Measurements from ENCODE around the gene ZNF547. TPM values are rescaled to one million over a fixed set of nuclear protein-coding genes. Genes with fewer than 3 reads are reported as not detected.

The ZNF547 gene
- polyA plus RNA-seq, 2 of the 4 experiments (the other 2 are of a cell fraction) = 2.0 to 2.9 TPM

- H3K4me1 ChIP-seq = no peaks in the 10 kb centered on the region
- H3K4me3 ChIP-seq = no peak overlapping the region
- no peak for TF ChIP-seq CHD4 (IDR thresholded peaks at IDR 0.05; ENCODE audit: borderline replicate concordance)
- H3K4me2 ChIP-seq = no peak overlapping the region
- peaks cover 77% of the 10 kb centered on the region for H3K9me3 ChIP-seq
- no peak for FAIRE-seq
- WGBS (ENCODE audit: missing lambda C conversion rate) = 63% methylated on average over 9 of the region's 9 CpGs
- ChIA-PET CTCF (interaction anchor here (0.5 to 2.1 kb wide), 2 partner anchors 55 to 1116 kb away, joined by 3 to 5 read pairs; partner anchors contain the start of gene ZBTB45), POLR2A (no interaction called here)
- no peak overlapping the region for H3K27ac ChIP-seq
- ATAC-seq = no peak
- DNase-seq (ENCODE audit: low read depth in 1 of 2, low spot score in 1 of 2) = no peak
Measured at GRCh38 chr19:57403737-57404563, 40.6 kb downstream of the ZNF547 start.

- WGBS (ENCODE audit: missing lambda C conversion rate) = 41% methylated on average over 8 of the region's 8 CpGs
- DNase-seq (ENCODE audit: low read depth in 1 of 2, low spot score in 1 of 2) = peak in 1 of 2 experiments; percentile 46
- no peak overlapping the region for H3K4me2 ChIP-seq
- no peaks in the 10 kb centered on the region for H3K4me1 ChIP-seq
- H3K4me3 ChIP-seq = no peak overlapping the region
- H3K9me3 ChIP-seq = peaks cover 70% of the 10 kb centered on the region
- TF ChIP-seq CTCF (IDR thresholded peaks at IDR 0.05) (0 out of 3 replicates have a peak, but pooled peaks have one; percentile 7), RAD21 (conservative IDR thresholded peaks at IDR 0.05 in 1 of 2, IDR thresholded peaks at IDR 0.05 in 1 of 2) (peak in 1 of 2 experiments; percentile 59; a peak in 2 of 5 replicates), KDM1A (IDR thresholded peaks at IDR 0.05; ENCODE audit: low read depth) (no peak)
- ChIA-PET POLR2A (no interaction called here), CTCF (interaction anchor here (0.6 to 0.8 kb wide), 3 partner anchors 8 to 1062 kb away, joined by 3 read pairs; no protein-coding TSS in a partner anchor)
- no peak for FAIRE-seq
- no peak for ATAC-seq
- H3K27ac ChIP-seq = no peak overlapping the region
Measured at GRCh38 chr19:57406516-57407123, 43.3 kb downstream of the ZNF547 start.

- ATAC-seq = peak; percentile 100
- ChIA-PET CTCF (no interaction called here), POLR2A (no interaction called here)
- DNase-seq (ENCODE audit: low read depth in 1 of 2, low spot score in 1 of 2) = peak; percentile 96 to 97
- H3K9me3 ChIP-seq = peaks cover 65% of the 10 kb centered on the region
- H3K4me2 ChIP-seq = peak within 1 kb of the TSS; percentile 90
- peak; percentile 59; the same call in 1 of the 2 replicates for TF ChIP-seq PHF8 (IDR thresholded peaks at IDR 0.05; ENCODE audit: borderline replicate concordance, low read depth)
- no peak for TF ChIP-seq HDAC2 (IDR thresholded peaks at IDR 0.05)
- TF ChIP-seq USF2 (IDR thresholded peaks at IDR 0.05) = peak; percentile 24; the same call in 1 of the 2 replicates
- no peak for TF ChIP-seq CBX2 (IDR thresholded peaks at IDR 0.05; ENCODE audit: borderline replicate concordance, low read depth)
- no peak for TF ChIP-seq MAFK (IDR thresholded peaks at IDR 0.05; ENCODE audit: partially characterized antibody)
- no peak for TF ChIP-seq ATOH8 (CRISPR knock-in tag; IDR thresholded peaks at IDR 0.05; ENCODE audit: low read depth)
- TF ChIP-seq PBX3 (IDR thresholded peaks at IDR 0.05) = peak; percentile 90
- TF ChIP-seq MAX (IDR thresholded peaks at IDR 0.05) = peak; percentile 65
- peak; percentile 91 for TF ChIP-seq KDM5A (IDR thresholded peaks at IDR 0.05)
- peak in 1 of 2 experiments; percentile 73; a peak in 1 of 5 replicates for TF ChIP-seq JUN (IDR thresholded peaks at IDR 0.05)
- TF ChIP-seq POLR2A (IDR thresholded peaks at IDR 0.05; ENCODE audit: low read length) = peak; percentile 50; the same call in 1 of the 2 replicates
- H3K4me3 ChIP-seq = peak within 1 kb of the TSS; percentile 74
- 1% methylated on average over 42 of the region's 55 CpGs for WGBS (ENCODE audit: missing lambda C conversion rate)
- peak within 1 kb of the TSS; percentile 63 to 85 for H3K27ac ChIP-seq
- no peaks in the 10 kb centered on the region; the same call in 2 of the 3 replicates for H3K4me1 ChIP-seq
- FAIRE-seq = peak; percentile 99
Measured at GRCh38 chr19:57410877-57411671, 47.7 kb downstream of the ZNF547 start, which contains the start of gene ZNF17. ZNF17 (plus strand) TSS chr19:57411161; CDS start chr19:57413616, 2,455 bp downstream.

Measured in A549 (cell line).